Measurements from ENCODE around the gene GRHL1. TPM values are rescaled to one million over a fixed set of nuclear protein-coding genes. Genes with fewer than 3 reads are reported as not detected.
A peak's percentile ranks its signal among the peaks of the same experiment; 100 is the strongest.

Gene GRHL1
- total RNA-seq, 1 experiment from 2014 or later = 2.5 TPM

DNA sequence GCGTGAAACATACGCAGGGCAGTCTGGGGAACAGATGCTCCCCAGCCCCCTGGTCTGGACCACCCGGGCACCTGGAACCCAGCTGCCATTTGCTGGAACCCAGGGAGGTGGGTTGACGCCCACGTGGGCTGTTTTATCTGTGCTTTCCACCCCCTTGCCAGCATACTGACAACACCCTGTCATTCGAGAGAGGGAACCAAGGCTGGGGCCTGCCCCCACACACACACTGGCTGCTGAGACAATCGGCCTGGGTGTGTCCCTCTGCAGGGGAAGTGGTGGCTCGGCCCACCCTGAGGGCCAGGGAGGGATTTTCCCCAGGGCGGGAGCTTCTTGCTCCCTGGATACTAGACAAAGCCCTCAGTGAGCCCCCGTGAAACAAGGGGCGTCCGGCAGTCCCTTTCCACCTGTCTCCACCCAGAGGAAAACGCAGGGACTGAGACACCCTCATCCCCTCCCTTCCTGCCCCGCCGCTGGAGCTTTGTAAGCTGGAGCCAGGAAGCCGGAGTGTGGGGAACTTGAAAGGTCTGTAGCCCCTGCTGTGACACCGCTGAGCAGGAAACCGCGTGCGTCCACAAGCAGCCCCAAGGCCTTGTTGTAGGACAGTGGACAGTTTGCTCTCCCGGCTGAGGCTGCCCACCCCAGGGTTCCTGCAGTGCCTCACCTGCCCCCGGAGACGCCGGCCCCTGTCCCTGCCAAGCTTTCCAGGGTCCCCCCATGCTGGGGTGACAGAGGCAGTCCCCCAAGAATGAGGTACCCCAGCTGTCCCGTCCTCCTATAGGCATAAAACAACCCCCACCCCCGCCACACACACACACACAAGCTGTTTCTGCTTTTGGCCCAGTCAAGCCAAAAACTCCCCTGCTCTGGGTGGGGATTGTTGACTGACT, 77.7 kb downstream of the GRHL1 start:
- peaks cover 2% of the 10 kb centered on the region; the same call in 1 of the 2 replicates for H3K27me3 Mint-ChIP-seq (ENCODE audit: low read depth)
- DNase-seq = peak; percentile 68
- no peak overlapping the region for H2BK120ac ChIP-seq (ENCODE audit: low read depth, low read length, poor library complexity, severe bottlenecking)
- H3K27ac Mint-ChIP-seq = no peak overlapping the region
- no peak overlapping the region for H2BK5ac ChIP-seq (ENCODE audit: insufficient read length, low read length)
- H3K56ac ChIP-seq (ENCODE audit: insufficient read length, low read depth, low read length) = no peak overlapping the region
- no peak overlapping the region for H3K23ac ChIP-seq (ENCODE audit: insufficient read length, low read depth, low read length)
- H3K4ac ChIP-seq (ENCODE audit: low read depth, low read length) = no peak overlapping the region
- H2BK20ac ChIP-seq (ENCODE audit: low read depth, low read length, poor library complexity, severe bottlenecking) = no peak overlapping the region
- H2AK5ac ChIP-seq (ENCODE audit: insufficient read length, low read length) = no peak overlapping the region
- TF ChIP-seq, protein P1, sequence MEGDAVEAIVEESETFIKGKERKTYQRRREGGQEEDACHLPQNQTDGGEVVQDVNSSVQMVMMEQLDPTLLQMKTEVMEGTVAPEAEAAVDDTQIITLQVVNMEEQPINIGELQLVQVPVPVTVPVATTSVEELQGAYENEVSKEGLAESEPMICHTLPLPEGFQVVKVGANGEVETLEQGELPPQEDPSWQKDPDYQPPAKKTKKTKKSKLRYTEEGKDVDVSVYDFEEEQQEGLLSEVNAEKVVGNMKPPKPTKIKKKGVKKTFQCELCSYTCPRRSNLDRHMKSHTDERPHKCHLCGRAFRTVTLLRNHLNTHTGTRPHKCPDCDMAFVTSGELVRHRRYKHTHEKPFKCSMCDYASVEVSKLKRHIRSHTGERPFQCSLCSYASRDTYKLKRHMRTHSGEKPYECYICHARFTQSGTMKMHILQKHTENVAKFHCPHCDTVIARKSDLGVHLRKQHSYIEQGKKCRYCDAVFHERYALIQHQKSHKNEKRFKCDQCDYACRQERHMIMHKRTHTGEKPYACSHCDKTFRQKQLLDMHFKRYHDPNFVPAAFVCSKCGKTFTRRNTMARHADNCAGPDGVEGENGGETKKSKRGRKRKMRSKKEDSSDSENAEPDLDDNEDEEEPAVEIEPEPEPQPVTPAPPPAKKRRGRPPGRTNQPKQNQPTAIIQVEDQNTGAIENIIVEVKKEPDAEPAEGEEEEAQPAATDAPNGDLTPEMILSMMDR (conservative IDR thresholded peaks at IDR 0.05) = peak; percentile 22; the same call in 1 of the 3 replicates
- no peaks in the 10 kb centered on the region for H3K79me2 ChIP-seq (ENCODE audit: insufficient read depth, low read length)
- H3K9me3 ChIP-seq (ENCODE audit: control insufficient read depth, low read depth, low read length) = no peaks in the 10 kb centered on the region
- H3K4me1 ChIP-seq (ENCODE audit: insufficient read depth, low read length) = peaks cover 4% of the 10 kb centered on the region; the same call in 1 of the 2 replicates
- no peaks in the 10 kb centered on the region for H4K20me1 ChIP-seq (ENCODE audit: control insufficient read depth, insufficient read depth, insufficient read length)
- H3K4me3 Mint-ChIP-seq = peak overlapping the region in 1 of 2 experiments; percentile 52; a peak in 2 of 5 replicates
- no peak overlapping the region for H2BK12ac ChIP-seq (ENCODE audit: insufficient read length, low read depth, low read length)
- H3K79me1 ChIP-seq (ENCODE audit: insufficient read depth, low read depth, low read length, poor library complexity, severe bottlenecking) = no peaks in the 10 kb centered on the region
- no peak overlapping the region for H3K27ac ChIP-seq (ENCODE audit: insufficient read length, low read depth, low read length)
- no peak overlapping the region for H2BK15ac ChIP-seq (ENCODE audit: low read depth, low read length)
- no peaks in the 10 kb centered on the region; a peak in 1 of 5 replicates for H3K9me3 Mint-ChIP-seq
- H3K23me2 ChIP-seq (ENCODE audit: insufficient read length, low read depth, low read length, poor library complexity, severe bottlenecking) = no peaks in the 10 kb centered on the region
- no CpG with 5 or more reads among the region's 26 CpGs for WGBS (ENCODE audit: extremely low coverage, insufficient read length, low lambda C conversion rate)
- no peak overlapping the region for H3K18ac ChIP-seq (ENCODE audit: insufficient read length, low read depth, low read length)
- H3K27me3 ChIP-seq (ENCODE audit: insufficient read depth, low read length) = no peaks in the 10 kb centered on the region
- H3K9ac ChIP-seq (ENCODE audit: extremely low read depth, insufficient read length, low read length) = no peak overlapping the region
- H3K4me2 ChIP-seq (ENCODE audit: insufficient read depth, insufficient read length, low read length) = no peak overlapping the region
- no peak overlapping the region for H4K8ac ChIP-seq (replicated peaks; ENCODE audit: insufficient read length, low read depth, low read length)
- no peak overlapping the region for H4K5ac ChIP-seq (ENCODE audit: insufficient read length, low read depth, low read length)
- H2AFZ ChIP-seq (ENCODE audit: low read length) = no peak overlapping the region
- H3K14ac ChIP-seq (ENCODE audit: insufficient read depth, low read length) = no peak overlapping the region; the same call in 1 of the 2 replicates
- no peak overlapping the region for H4K91ac ChIP-seq (ENCODE audit: insufficient read length, low read depth, low read length)
- no peak overlapping the region for H3T11ph ChIP-seq (ENCODE audit: low read length)
- peaks cover 12 to 32% of the 10 kb centered on the region in 2 experiments for H3K4me1 Mint-ChIP-seq
- no peaks in the 10 kb centered on the region for H3K36me3 Mint-ChIP-seq (ENCODE audit: insufficient read depth in 1 of 3, low read depth in 3 of 3)
